H1 (cell line): ENCODE measurements around the gene SLC25A3. TPM values are rescaled to one million over a fixed set of nuclear protein-coding genes. Genes with fewer than 3 reads are reported as not detected.

Experiments
- polyA plus RNA-seq, 7 experiments: library from polyadenylated mRNA; depleted of rRNA in 3 of 7; stranded (reverse) in 5 of 7; unstranded in 2 of 7; fragments of >200 nt in 5 of 7; fragments of 200-250 nt in 2 of 7; gene quantifications; 1 replicate in 5 of 7; 2 replicates in 1 of 7; 4 replicates in 1 of 7; pipeline versions ENCODE4 v1.2.1 to v1.2.3, GENCODE V29; 2011 to 2013; ENCODE audit warnings: missing spikeins in 2 of 7, mixed read lengths in 2 of 7
- total RNA-seq: library from RNA; stranded (reverse); fragmentation: NEBNext Ultra II Directional; extraction: Animal tissue kit (Norgen Biotek cat#: 25700); gene quantifications from 2 replicates; pipeline ENCODE4 v1.2.1, GENCODE V29; 2021
- TF ChIP-seq, protein P1 (sequence below): fragments of 300-600 bp; sonication (generic); IDR thresholded peaks from 2 replicates; pipeline ENCODE4 v1.7.1; 2012; ENCODE audit warnings: low read length, moderate library complexity, mild to moderate bottlenecking, inconsistent platforms; ENCODE audit not compliant: insufficient replicate concordance

SLC25A3 gene
- total and polyA plus RNA-seq, 2 of the 8 experiments (the other 6 are each of a cell fraction or from before 2014, with no cell fraction given), result 702 to 709 TPM

DNA sequence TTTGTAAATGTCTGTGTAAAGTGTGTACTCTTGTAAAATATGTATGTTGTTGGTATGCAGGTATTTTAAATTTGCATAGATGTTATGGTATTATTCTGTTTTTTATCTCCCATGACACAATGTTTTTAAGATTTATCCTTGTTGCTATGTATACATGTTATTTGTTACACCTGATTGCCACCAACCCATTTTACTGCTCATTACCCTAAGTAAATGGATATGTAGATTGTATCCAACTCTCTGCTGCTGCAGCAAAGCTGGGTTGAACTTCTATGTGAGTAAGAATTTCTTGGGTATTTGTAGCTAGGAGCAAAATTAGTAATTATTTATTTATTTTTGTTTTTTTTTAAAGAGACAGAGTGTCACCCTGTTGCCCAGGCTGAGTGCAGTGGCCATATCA lies 57.8 kb downstream of the SLC25A3 start (continued):
- TF ChIP-seq, protein P1, sequence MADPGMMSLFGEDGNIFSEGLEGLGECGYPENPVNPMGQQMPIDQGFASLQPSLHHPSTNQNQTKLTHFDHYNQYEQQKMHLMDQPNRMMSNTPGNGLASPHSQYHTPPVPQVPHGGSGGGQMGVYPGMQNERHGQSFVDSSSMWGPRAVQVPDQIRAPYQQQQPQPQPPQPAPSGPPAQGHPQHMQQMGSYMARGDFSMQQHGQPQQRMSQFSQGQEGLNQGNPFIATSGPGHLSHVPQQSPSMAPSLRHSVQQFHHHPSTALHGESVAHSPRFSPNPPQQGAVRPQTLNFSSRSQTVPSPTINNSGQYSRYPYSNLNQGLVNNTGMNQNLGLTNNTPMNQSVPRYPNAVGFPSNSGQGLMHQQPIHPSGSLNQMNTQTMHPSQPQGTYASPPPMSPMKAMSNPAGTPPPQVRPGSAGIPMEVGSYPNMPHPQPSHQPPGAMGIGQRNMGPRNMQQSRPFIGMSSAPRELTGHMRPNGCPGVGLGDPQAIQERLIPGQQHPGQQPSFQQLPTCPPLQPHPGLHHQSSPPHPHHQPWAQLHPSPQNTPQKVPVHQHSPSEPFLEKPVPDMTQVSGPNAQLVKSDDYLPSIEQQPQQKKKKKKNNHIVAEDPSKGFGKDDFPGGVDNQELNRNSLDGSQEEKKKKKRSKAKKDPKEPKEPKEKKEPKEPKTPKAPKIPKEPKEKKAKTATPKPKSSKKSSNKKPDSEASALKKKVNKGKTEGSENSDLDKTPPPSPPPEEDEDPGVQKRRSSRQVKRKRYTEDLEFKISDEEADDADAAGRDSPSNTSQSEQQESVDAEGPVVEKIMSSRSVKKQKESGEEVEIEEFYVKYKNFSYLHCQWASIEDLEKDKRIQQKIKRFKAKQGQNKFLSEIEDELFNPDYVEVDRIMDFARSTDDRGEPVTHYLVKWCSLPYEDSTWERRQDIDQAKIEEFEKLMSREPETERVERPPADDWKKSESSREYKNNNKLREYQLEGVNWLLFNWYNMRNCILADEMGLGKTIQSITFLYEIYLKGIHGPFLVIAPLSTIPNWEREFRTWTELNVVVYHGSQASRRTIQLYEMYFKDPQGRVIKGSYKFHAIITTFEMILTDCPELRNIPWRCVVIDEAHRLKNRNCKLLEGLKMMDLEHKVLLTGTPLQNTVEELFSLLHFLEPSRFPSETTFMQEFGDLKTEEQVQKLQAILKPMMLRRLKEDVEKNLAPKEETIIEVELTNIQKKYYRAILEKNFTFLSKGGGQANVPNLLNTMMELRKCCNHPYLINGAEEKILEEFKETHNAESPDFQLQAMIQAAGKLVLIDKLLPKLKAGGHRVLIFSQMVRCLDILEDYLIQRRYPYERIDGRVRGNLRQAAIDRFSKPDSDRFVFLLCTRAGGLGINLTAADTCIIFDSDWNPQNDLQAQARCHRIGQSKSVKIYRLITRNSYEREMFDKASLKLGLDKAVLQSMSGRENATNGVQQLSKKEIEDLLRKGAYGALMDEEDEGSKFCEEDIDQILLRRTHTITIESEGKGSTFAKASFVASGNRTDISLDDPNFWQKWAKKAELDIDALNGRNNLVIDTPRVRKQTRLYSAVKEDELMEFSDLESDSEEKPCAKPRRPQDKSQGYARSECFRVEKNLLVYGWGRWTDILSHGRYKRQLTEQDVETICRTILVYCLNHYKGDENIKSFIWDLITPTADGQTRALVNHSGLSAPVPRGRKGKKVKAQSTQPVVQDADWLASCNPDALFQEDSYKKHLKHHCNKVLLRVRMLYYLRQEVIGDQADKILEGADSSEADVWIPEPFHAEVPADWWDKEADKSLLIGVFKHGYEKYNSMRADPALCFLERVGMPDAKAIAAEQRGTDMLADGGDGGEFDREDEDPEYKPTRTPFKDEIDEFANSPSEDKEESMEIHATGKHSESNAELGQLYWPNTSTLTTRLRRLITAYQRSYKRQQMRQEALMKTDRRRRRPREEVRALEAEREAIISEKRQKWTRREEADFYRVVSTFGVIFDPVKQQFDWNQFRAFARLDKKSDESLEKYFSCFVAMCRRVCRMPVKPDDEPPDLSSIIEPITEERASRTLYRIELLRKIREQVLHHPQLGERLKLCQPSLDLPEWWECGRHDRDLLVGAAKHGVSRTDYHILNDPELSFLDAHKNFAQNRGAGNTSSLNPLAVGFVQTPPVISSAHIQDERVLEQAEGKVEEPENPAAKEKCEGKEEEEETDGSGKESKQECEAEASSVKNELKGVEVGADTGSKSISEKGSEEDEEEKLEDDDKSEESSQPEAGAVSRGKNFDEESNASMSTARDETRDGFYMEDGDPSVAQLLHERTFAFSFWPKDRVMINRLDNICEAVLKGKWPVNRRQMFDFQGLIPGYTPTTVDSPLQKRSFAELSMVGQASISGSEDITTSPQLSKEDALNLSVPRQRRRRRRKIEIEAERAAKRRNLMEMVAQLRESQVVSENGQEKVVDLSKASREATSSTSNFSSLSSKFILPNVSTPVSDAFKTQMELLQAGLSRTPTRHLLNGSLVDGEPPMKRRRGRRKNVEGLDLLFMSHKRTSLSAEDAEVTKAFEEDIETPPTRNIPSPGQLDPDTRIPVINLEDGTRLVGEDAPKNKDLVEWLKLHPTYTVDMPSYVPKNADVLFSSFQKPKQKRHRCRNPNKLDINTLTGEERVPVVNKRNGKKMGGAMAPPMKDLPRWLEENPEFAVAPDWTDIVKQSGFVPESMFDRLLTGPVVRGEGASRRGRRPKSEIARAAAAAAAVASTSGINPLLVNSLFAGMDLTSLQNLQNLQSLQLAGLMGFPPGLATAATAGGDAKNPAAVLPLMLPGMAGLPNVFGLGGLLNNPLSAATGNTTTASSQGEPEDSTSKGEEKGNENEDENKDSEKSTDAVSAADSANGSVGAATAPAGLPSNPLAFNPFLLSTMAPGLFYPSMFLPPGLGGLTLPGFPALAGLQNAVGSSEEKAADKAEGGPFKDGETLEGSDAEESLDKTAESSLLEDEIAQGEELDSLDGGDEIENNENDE, result no peak
- TF ChIP-seq, all 59 proteins: peak for 0
